ENCODE results near the gene OR14A2.

GRCh38 chr1:247769603-247770002, 21.7 kb upstream of the OR14A2 start:
- no peak for TF ChIP-seq POLR2A (IDR thresholded peaks at IDR 0.05)
- no peak for TF ChIP-seq CTCF (IDR thresholded peaks at IDR 0.05 in 8 of 11, conservative IDR thresholded peaks at IDR 0.05 in 3 of 11)
- TF ChIP-seq POLR2AphosphoS5 (IDR thresholded peaks at IDR 0.05): no peak
